Mesenteric fat pad (tissue), 1 donor: ENCODE results near the gene CDC42EP5. TPM values are rescaled to one million over a fixed set of nuclear protein-coding genes. Genes with fewer than 3 reads are reported as not detected.

Experiments
- DNase-seq: peaks from one replicate; pipeline ENCODE4 v3.0.0-alpha.2; 2020; ENCODE audit warnings: low spot score
- total RNA-seq: library from RNA; stranded (reverse); fragmentation: NEBNext Ultra II Directional; extraction: Animal tissue kit (Norgen Biotek cat#: 25700); gene quantifications from one replicate; pipeline ENCODE4 v1.2.1, GENCODE V29; 2021
- donor health status: DM: yes; HTN: yes; CAD: no.

CDC42EP5 gene
- total RNA-seq, 1 donor from 2014 or later, result 38.1 TPM

DNA sequence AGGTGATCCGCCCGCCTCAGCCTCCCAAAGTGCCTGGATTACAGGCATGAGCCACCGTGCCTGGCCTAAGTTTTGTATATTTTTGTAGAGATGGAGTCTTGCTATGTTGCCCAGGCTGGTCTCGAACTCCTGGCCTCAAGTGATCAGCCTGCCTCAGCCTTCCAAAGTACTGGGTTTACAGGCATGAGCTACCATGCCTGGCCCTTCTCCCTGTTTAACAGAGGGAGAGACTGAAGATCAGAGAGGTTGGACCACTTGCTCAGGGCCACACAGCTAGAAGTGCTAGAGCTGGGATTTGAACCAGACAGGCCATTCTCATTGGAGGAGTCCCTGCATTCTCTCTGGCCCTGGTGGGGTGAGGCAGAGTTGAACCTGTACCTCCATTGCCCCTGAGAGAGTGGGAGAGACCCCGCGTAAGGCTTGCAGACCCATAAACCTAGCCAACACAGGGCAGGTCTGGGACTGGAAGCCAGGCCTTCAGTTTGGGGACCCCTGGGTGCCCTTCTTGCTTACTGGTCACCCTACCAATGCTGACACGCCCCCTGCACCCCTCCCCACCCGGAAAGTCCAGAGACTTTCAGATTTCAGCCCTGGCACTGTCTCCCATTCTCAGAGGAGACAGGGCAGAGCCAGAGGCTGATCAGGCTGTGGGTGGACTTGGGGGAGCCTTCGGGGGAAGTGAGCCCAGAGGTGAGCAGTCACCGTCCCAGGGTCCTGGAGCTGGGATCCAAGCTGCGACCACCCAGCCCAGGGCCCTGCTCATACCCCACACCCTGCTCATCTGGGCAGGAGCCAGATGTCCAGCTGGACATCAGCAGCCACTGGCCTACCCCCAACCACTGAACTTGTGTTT, 44.5 kb downstream of the CDC42EP5 start:
- DNase-seq, result no peak

DNA sequence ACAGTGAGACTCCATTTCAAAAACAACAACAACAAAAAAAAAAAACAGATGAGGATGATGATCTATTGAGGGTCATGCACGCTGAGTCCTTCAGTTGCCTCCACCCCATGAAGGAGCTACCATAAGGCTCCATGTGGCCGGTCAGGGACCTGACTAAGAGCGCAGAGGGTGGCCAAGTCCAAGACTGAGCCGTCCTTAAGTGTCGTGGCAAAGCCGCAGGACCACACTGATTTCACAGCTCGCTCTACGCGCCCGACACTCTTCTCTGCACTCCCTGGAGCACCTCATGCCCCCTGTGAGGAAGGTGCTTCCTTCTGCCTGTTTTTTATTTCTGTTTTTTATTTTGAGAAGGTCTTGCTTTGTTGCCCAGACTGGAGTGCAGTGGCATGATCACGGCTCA, 45.5 kb downstream of the CDC42EP5 start:
- DNase-seq, result no peak

DNA sequence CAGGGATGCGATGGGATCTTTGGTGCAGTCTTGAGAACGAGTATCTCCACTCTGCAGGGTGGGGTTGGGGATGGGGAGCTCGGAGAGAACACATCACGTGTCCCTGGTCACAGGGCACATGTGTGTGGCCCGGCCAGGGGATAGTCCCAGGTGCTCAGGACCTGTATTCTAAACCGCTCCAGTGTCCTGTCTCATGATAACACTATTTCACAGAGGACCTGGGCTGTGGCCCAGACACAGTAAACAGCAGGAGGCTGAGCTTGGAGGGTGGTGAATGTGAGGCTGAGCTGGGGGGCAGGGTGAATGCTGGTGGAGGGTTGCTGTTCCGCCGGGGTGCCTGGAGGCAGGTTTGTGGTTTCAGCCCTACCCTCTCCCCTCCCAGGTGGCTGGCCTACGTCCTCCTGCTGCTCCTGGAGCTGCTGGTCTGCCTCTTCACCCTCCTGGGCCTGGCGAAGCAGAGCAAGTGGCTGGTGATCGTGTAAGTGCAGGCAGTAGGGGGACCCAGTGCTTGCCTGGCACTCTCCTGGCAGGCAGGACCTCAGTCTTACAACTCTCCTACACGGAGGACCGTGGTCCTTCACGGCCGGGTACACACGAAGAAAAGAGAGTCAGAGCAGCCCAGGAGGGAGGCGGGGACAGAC, 46.7 kb downstream of the CDC42EP5 start:
- DNase-seq, result no peak

DNA sequence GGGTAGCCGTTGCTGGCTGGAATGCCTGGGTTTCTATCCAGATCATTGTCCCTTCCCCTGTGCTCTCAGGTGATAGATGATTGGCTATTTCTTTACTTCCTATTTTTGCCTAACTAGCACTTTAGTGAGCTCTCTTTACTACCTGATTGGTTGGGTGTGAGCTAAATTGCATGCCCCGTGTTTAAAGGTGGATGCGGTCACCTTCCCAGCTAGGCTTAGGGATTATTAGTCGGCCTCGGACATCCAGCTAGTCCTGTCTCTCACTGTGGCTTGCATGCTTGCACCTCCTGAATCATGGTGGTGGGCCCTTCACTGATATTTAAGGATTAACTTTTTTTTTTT, 47.7 kb downstream of the CDC42EP5 start:
- DNase-seq, result no peak

DNA sequence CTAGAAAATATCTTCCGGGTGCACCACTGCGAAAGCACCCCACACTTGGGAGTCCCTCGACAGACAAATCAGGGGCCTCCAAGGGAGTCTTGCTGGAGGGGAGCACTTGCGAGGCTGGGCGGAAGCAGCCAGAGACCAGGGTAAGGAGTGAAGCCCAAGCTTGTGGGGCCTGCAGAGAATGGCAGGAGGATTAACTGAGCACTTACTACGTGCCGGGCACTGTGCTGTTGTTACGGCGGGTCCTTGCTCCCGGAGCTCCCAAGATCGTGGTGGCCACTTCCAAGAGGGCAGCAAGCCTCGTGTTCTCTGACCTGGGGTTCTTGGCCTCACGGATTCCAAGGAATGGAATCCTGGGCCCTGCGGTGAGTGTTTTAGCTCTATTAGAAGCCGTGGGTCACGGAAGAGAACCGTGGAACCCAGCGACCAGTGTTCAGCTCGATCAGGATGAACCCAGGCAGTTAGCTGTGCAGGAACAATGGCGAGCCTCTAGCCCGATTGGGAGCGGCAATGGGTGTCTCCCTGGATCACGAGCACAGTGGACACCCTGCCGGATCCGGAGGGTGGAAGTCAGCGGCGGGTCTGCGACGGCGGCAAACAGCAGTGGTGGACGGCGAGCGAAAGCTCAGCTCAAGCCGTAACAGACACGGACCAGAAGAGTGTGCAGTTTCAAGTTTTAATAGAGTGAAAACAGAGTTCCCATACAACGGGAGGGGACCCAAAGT, 48.3 kb downstream of the CDC42EP5 start:
- no peak for DNase-seq

DNA sequence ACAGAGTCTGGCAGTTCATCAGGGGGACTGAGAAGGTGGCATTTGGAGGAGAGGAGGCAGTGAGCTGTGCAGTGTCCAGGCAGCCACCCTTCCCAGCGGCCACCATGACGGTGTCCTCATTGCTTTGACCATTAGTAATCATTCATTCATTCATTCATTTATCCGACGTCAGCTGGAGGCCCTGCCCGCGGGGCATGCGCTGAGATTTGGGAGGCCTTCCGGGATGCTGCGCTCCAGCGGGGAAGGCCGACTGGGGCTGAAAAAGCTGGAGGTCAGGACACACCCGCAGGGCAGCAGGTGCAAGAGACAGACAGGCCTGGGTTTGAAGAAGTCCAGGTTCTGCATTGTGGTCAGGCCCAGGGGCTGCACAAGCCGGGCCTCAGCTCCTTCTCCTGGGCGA, 48.9 kb downstream of the CDC42EP5 start:
- no peak for DNase-seq

DNA sequence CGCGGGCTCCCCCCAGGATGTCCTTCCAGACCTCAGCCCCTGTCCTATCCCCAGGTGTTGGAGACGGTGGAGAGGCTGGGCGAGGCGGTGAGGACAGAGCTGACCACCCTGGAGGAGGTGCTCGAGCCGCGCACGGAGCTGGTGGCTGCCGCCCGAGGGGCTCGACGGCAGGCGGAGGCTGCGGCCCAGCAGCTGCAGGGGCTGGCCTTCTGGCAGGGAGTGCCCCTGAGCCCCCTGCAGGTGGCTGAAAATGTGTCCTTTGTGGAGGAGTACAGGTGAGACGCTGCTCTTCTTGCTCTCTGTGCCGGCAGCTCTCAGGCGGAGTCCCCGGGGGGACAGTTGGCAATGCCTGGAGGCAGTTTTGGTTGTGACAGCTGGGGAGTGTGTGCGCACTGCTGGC, 51.0 kb downstream of the CDC42EP5 start:
- DNase-seq, result no peak

DNA sequence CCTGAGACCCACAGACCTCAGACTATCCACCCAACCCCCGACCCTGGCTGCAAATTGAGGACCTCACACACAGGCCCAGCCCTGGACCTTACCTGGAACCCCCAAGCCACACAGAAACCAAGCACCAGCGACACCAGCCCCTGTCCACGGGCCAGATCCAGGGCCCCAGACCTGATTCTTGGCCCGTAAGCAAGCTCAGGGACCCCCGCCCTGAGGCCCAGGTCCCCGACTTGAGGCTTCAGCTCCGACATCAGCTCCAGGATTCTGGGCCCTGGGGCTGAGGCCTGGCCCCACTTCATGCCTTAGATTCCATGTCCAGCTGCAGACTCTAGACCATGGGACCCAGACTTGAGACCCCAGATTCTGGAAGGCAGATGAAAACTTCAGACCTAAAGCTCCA, 51.6 kb downstream of the CDC42EP5 start:
- no peak for DNase-seq

DNA sequence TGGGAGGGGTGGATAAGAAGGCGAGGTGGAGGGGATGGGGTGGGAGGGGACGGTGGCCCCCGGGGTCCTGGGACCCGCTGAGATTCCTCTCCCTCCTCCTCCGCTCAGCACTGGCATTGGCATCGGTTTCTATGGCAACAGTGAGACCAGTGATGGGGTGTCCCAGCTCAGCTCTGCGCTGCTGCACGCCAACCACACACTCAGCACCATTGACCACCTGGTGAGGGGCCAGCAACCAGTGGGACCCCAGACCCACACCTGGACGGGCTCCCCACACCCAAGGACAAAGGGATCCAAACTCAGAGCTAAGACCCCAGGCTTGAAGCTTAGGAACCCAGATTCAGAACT, 52.0 kb downstream of the CDC42EP5 start:
- DNase-seq, result no peak

DNA sequence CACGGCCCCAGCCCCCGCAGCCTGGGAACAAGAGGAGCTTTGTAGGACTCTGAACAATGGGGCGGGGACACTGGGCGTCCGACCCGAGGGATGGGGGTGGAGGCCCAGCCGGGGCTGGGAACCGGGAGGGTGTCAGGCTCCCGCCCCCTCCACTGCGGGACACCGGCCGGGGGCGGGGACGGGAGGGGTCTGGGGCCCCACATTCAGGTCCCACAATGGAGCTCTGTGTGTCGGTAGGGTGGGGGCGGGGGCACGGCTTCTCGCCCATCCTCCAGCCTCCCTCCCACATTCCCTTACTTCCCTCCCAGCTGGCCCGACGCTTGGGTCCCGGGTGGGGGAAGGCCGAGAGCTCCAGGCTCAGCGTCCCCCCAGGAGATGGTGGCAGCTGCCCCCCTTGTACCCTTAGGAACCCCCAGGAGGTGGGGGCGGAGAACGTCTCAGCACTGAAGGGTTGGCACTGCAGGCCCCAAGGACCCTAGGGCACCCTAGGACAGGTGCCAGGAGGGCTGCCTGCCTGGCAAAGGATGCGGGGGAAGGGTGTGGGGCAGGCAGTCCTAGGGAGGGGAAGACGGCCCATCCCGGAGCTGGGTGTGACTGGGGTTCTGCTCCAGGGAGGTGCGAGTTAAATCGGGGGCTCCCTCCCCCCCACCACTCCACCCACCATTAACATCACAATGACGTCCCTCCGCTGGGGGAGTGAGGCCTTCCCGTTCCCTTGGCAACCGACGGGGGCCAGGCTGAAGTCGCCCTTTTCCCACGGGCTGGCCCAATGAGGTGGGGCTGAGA, 52.5 kb downstream of the CDC42EP5 start:
- no peak for DNase-seq

DNA sequence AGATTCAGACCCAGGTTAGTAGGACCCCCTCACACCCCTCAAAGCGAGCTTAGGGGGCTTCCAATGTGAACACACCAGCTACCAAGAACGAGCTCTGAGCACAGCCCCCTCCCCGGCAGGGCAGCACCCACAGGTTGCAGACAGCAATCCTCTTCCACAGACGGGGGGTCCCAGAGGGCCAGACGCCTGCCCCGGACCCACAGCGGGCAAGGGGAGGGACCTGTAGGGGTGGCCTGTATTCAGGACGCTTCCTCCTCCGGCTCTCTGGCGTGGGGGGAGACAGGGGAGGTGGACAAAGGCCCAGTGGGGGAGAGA, 53.1 kb downstream of the CDC42EP5 start:
- DNase-seq, result no peak

DNA sequence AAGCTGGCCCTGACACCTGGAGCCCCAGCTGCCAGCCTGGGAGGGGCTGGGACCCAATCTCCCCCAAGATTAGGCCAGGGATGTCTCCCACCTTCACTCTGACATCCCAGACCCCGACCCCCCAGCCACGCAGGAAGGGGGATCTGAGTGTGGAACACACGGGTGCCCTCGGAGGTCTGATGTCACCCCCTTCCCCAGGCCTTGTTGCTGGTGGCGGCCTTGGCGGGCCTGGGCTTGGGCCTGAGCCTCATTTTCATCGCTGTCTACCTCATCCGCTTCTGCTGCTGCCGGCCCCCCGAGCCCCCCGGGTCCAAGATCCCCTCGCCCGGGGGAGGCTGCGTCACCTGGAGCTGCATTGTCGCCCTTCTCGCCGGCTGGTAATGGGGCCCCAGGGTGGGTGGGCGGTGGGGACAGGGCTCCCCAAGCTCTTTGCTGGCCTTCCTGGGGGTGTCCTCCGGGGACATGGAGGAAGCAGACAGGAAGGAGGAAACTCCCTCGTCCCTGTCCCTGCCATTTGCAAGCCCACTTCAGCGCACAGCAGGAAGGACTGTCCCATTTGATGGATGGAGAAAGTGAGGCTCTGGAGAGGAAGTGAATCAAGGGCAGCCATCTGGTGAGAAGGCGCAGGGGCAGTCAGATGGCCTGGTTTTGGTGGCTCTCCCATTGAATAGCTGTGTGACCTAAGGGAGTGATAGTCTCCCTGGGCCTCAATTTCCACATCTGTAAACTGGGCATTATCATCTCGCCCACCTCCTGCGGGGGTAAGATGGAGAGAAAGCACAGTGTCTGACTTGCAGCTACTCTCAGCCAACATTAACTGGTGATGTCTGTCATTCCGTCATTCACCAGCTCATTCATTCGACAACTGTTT, 53.9 kb downstream of the CDC42EP5 start:
- DNase-seq, result no peak

DNA sequence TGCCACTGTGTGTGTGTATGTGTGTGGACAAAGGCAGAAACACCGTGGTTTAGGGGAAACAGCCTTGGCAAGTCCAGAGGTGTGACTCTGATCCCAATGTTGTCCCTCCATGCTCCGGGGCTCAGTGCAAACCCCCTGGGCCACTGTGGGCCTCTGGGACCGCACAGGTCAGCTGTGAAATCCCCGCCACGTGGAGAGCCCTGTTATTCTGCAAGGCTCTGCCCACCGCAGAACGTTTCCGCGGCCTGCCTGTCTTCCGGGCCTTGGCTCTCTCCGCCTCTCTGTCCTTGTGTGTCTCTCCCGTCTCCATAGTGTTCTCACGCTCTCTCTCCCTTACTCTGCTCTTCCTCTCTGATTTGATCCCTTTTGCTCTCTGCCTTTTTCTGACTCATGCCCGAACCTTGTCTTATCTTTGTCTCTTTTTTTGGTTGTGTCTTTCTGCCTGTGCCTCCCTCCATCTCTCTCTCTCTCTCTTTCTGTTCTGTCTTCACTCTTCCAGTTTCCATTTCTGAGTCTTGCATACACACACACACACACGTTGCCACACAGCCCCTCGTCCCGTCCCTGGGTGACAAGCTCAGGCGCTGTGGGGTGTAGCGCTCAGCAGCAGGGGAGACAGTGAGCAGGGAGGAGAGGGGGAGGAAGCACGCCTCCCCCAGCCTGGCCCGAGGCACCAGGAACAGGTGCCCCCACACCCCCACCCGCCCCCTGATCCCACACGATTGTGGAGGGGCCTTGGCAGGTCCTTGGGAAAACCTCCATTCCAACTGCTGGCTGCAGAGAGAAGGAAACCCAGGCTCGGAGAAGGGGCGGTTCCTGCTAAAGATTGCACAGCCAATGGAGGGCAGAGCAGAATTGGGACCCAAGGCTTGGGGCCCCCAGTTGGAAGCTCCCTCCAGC, 54.8 kb downstream of the CDC42EP5 start:
- no peak for DNase-seq

DNA sequence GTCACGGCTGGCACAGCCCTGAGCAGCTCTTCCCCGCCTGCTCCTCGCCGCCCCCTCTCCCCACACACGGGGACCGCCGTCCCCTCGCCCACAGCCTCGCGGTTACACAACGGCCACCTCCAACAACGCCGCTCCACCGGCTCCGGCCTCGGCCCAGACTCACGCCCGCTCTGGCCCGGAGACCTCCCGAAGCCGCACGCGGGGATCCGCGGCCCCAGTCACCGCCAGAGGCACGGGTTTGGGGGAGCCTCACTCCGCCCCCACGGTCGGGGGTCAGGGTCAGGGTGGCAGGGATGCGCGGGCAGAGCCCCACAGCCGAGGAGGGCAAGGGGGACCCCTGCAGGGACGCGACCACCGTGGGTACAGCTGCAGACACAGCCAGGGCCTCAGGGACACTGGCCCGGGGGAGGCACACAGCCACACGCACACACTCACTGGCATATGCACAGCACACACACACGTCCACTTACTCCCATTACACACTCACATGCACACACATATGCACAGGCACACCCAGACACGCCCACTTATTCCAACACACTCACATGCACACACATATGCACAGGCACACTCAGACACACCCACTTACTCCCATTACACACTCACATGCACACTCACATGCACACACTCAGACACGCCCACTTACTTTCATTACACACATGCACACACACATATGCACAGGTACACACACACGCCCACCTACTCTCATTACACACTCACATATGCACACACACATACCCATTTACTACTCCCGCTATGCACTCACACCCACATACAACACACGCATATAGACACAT, 56.2 kb downstream of the CDC42EP5 start:
- DNase-seq, result no peak

DNA sequence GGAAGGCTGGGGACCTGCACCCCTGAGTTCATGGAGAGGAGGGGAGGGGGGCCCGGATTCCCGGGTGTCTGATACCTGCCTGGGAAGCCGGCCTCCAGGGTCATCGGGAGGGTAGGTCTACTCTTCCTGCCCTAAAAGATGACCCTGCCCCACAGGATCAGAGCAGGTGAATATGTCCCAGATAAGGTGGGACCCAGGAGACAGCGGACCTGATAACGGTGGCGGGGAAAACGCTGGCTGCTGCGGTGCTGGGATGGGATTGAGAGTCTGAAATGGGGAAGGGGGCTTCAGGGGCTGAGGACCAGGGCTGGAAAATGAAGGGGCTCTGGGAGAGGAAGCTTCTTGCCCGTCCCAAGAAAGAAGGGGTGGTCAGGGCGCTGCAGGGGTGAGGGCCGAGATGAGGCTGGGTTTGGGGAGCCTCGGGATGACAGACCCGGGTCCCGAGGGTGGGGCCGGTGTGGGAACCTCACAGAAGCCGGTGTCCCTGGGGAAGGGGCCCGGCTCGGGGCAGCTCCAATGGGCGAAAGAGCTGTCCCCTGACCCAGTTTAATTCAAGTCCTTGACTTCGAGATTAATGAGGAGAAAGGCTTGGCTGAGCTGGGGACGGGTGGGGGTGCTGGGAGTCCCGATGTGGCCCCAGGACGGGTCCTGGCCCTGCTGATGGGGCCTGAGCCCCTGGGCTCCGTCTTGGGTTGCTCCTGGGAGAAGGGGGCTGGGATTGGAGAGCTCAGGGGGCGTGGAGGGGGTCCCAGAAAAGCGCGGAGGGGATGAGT, 57.0 kb downstream of the CDC42EP5 start:
- no peak for DNase-seq

DNA sequence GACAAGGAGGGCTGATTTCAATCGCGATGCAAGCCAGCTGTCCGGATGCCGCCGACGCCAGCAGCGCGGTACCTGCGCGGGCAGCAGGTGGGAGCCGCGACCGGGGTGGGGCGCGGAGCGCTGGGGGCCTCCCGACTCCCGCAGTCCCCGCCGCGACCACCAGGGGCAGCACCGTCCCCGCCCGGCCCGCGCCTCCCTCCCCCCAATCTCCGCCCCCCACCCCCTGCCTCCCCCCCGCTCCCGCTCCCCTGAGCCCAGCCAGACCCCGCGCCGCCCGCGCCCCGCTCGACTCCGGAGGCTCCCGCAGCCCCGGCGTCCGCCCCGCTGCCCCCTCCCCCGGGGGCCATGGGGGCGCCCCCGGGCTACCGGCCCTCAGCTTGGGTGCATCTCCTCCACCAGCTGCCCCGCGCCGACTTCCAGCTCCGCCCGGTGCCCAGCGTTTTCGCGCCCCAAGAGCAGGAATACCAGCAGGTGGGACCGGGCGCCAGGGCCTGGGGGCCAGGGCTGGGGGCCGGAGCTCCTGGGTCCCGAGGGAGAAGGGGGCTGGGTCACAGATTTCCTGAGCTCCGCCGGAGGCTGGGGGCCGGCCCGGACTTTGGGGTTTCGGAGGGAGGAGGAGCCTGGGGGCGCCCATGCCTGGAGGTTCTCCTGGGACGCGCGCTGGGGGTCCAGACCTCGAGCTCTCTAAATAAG, 57.7 kb downstream of the CDC42EP5 start, which contains the start of gene TTYH1:
Gene TTYH1, plus strand, starts transcription at position 257 of the 693 bp plus-strand sequence. Its CDS starts 89 bp downstream, at position 346.
- no peak for DNase-seq
